IMR-90 (cell line): ENCODE data around the gene CETP. TPM values are rescaled to one million over a fixed set of nuclear protein-coding genes. Genes with fewer than 3 reads are reported as not detected.

Experiments
- ATAC-seq: fragments of 200-7000 bp; cut with Tn5 transposase; 2 replicates; pipeline ENCODE4 v1.9.1; 2020; ENCODE audit warnings: low read depth, mild to moderate bottlenecking, moderate library complexity
- BruUV-seq: library from RNA; stranded (reverse); fragments of 400-500 nt; replicated peaks from 2 replicates; lab custom pipeline; 2021; lab: Mats Ljungman, UMichigan
- CTCF ChIA-PET: fragments of 300-600 bp; formaldehyde crosslinking; extraction: SDS; loops from one replicate; lab custom pipeline; 2021; ENCODE audit warnings: antibody characterized with exemption; lab: Yijun Ruan, JAX
- POLR2A ChIA-PET: fragments of 300-600 bp; sonication (Branson Sonifier 250); formaldehyde crosslinking; loops from one replicate; lab custom pipeline; 2022; ENCODE audit warnings: antibody characterized with exemption; ENCODE audit not compliant: unreplicated experiment; lab: Charles Lee
- DNase-seq: peaks from one replicate; pipeline ENCODE4 v3.0.0; 2013
- H2AFZ ChIP-seq: replicated peaks from 2 replicates; pipeline ENCODE3; 2013; ENCODE audit warnings: low read length, mild to moderate bottlenecking; ENCODE audit not compliant: poor library complexity
- H2AK5ac ChIP-seq: 2 replicates; pipeline ENCODE4 v1.6.1; 2013; ENCODE audit warnings: low read depth, low read length, inconsistent platforms
- H2AK9ac ChIP-seq: replicated peaks from 2 replicates; pipeline ENCODE3; 2013; ENCODE audit warnings: mild to moderate bottlenecking, low read depth, low read length, moderate library complexity; ENCODE audit not compliant: poor library complexity
- H2BK120ac ChIP-seq: 2 replicates; pipeline ENCODE4 v1.6.1; 2013; ENCODE audit warnings: low read depth, low read length, inconsistent platforms
- H2BK15ac ChIP-seq: 3 replicates; pipeline ENCODE4 v1.6.1; 2013; ENCODE audit warnings: low read depth, low read length, inconsistent platforms
- H2BK20ac ChIP-seq: 2 replicates; pipeline ENCODE4 v1.6.1; 2013; ENCODE audit warnings: low read depth, mild to moderate bottlenecking, inconsistent platforms, low read length, moderate library complexity
- H2BK5ac ChIP-seq: 2 replicates; pipeline ENCODE4 v1.6.1; 2013; ENCODE audit warnings: mild to moderate bottlenecking, low read depth, low read length, inconsistent platforms; ENCODE audit not compliant: poor library complexity, severe bottlenecking
- H3K14ac ChIP-seq: replicated peaks from 2 replicates; pipeline ENCODE4 v1.6.1; 2013; ENCODE audit warnings: low read depth, low read length, inconsistent platforms
- H3K18ac ChIP-seq: 2 replicates; pipeline ENCODE4 v1.6.1; 2013; ENCODE audit warnings: low read depth, low read length, control low read depth
- H3K23ac ChIP-seq: 2 replicates; pipeline ENCODE4 v1.6.1; 2013; ENCODE audit warnings: low read depth, low read length, inconsistent platforms
- H3K27ac ChIP-seq: 2 replicates; pipeline ENCODE4 v1.5.1; 2013; ENCODE audit warnings: mild to moderate bottlenecking, control low read depth, low read length; ENCODE audit not compliant: insufficient read depth
- H3K27me3 ChIP-seq: 2 replicates; pipeline ENCODE4 v1.6.1; 2013; ENCODE audit warnings: low read length; ENCODE audit not compliant: control insufficient read depth, insufficient read depth
- H3K36me3 ChIP-seq: 2 replicates; pipeline ENCODE4 v1.6.1; 2013; ENCODE audit warnings: low read length, mixed read lengths; ENCODE audit not compliant: control insufficient read depth, insufficient read depth
- H3K4ac ChIP-seq: 2 replicates; pipeline ENCODE4 v1.6.1; 2013; ENCODE audit warnings: low read depth, low read length, inconsistent platforms
- H3K4me1 ChIP-seq: 2 replicates; pipeline ENCODE4 v1.6.1; 2013; ENCODE audit warnings: low read length, mixed read lengths; ENCODE audit not compliant: control insufficient read depth, insufficient read depth
- H3K4me2 ChIP-seq: 2 replicates; pipeline ENCODE4 v1.6.1; 2013; ENCODE audit warnings: low read depth, mild to moderate bottlenecking, control low read depth, low read length, moderate library complexity
- H3K4me3 ChIP-seq: 2 replicates; pipeline ENCODE4 v1.5.1; 2013; ENCODE audit warnings: low read depth, mild to moderate bottlenecking, control low read depth, low read length, moderate library complexity; ENCODE audit not compliant: insufficient read depth
- H3K56ac ChIP-seq: 2 replicates; pipeline ENCODE4 v1.6.1; 2013; ENCODE audit warnings: low read length, inconsistent platforms; ENCODE audit not compliant: insufficient read depth; ENCODE audit errors: extremely low read depth
- H3K79me1 ChIP-seq, 2 experiments: 2 replicates each; pipeline ENCODE4 v1.6.1; 2013; ENCODE audit warnings: low read length in 2 of 2, inconsistent platforms in 1 of 2, low read depth in 1 of 2
- H3K9ac ChIP-seq: 2 replicates; pipeline ENCODE4 v1.6.1; 2013; ENCODE audit warnings: low read depth, low read length, control low read depth
- H3K9me1 ChIP-seq: 2 replicates; pipeline ENCODE4 v1.6.1; 2013; ENCODE audit warnings: low read length, inconsistent platforms; ENCODE audit not compliant: insufficient read depth
- H3K9me3 ChIP-seq: 2 replicates; pipeline ENCODE4 v1.6.1; 2013; ENCODE audit warnings: low read length; ENCODE audit not compliant: control insufficient read depth, insufficient read depth
- H4K20me1 ChIP-seq: 2 replicates; pipeline ENCODE4 v1.6.1; 2013; ENCODE audit warnings: low read length, inconsistent platforms; ENCODE audit not compliant: insufficient read depth
- H4K5ac ChIP-seq: 2 replicates; pipeline ENCODE4 v1.6.1; 2013; ENCODE audit warnings: mild to moderate bottlenecking, low read depth, low read length, control low read depth
- H4K8ac ChIP-seq, 2 experiments: 2 replicates each; pipeline ENCODE4 v1.6.1; 2013; ENCODE audit warnings: low read depth in 2 of 2, low read length in 2 of 2, control low read depth in 1 of 2, inconsistent platforms in 1 of 2
- H4K91ac ChIP-seq: 2 replicates; pipeline ENCODE4 v1.6.1; 2013; ENCODE audit warnings: low read depth, low read length, inconsistent platforms; ENCODE audit not compliant: insufficient read depth
- BHLHE40 ChIP-seq: fragments of 150-350 bp; IDR thresholded peaks from 2 replicates; pipeline ENCODE4 v1.6.1; 2016; ENCODE audit warnings: mild to moderate bottlenecking, low read depth, low read length
- CEBPB ChIP-seq: IDR thresholded peaks from 2 replicates; pipeline ENCODE4 v1.6.1; 2012; ENCODE audit warnings: low read depth, low read length, improper control_type of control experiment
- CHD1 ChIP-seq: IDR thresholded peaks from 2 replicates; pipeline ENCODE4 v1.6.1; 2012; ENCODE audit warnings: low read depth, low read length, improper control_type of control experiment
- FOS ChIP-seq: fragments of 150-350 bp; IDR thresholded peaks from 2 replicates; pipeline ENCODE4 v1.6.1; 2016; ENCODE audit warnings: low read depth, low read length
- MAFK ChIP-seq: IDR thresholded peaks from 2 replicates; pipeline ENCODE4 v1.6.1; 2012; ENCODE audit warnings: low read depth, low read length, improper control_type of control experiment
- MAZ ChIP-seq: IDR thresholded peaks from 2 replicates; pipeline ENCODE4 v1.6.1; 2012; ENCODE audit warnings: low read depth, mild to moderate bottlenecking, low read length, improper control_type of control experiment, moderate library complexity, borderline replicate concordance
- MXI1 ChIP-seq: IDR thresholded peaks from 2 replicates; pipeline ENCODE4 v1.6.1; 2012; ENCODE audit warnings: low read depth, mild to moderate bottlenecking, low read length, moderate library complexity, borderline replicate concordance
- NFE2L2 ChIP-seq: fragments of 150-350 bp; IDR thresholded peaks from 2 replicates; pipeline ENCODE4 v1.6.1; 2016; ENCODE audit warnings: low read depth, mild to moderate bottlenecking, low read length
- POLR2A ChIP-seq: IDR thresholded peaks from 2 replicates; pipeline ENCODE4 v1.6.1; 2012; ENCODE audit warnings: mild to moderate bottlenecking, low read depth, low read length
- RAD21 ChIP-seq: IDR thresholded peaks from 2 replicates; pipeline ENCODE4 v1.6.1; 2012; ENCODE audit warnings: low read length, improper control_type of control experiment
- RCOR1 ChIP-seq: IDR thresholded peaks from 2 replicates; pipeline ENCODE4 v1.6.1; 2012; ENCODE audit warnings: mild to moderate bottlenecking, low read length, improper control_type of control experiment; ENCODE audit not compliant: insufficient replicate concordance
- RFX5 ChIP-seq: IDR thresholded peaks from 2 replicates; pipeline ENCODE4 v1.8.0; 2012; ENCODE audit warnings: low read depth, mild to moderate bottlenecking, low read length, moderate library complexity
- SMC3 ChIP-seq: fragments of 150-350 bp; IDR thresholded peaks from 2 replicates; pipeline ENCODE4 v1.6.1; 2016; ENCODE audit warnings: low read depth, mild to moderate bottlenecking, antibody characterized with exemption, low read length, moderate library complexity
- WGBS, 2 experiments: methylation state at CpG; one replicate each; pipeline versions ENCODE4 v1.1.5 to v1.1.7; 2013; ENCODE audit warnings: missing lambda C conversion rate in 2 of 2; ENCODE audit not compliant: insufficient read length in 1 of 2; ENCODE audit errors: extremely low coverage in 2 of 2; 5-methylcytosine and 5-hydroxymethylcytosine counted together
- dilution Hi-C: fragments of 300-500 bp; cut with HindIII; formaldehyde crosslinking; loops from one replicate; pipeline ENCODE4 v1.14.3; 2018; ENCODE audit warnings: low sequenced_read_pairs; ENCODE audit not compliant: unreplicated experiment
- in situ Hi-C: fragments of 300-500 bp; cut with MboI; formaldehyde crosslinking; loops from 3 replicates; pipeline ENCODE4 v1.14.3; 2019; ENCODE audit warnings: low sequenced_read_pairs, inconsistent platforms, mixed read lengths
- intact Hi-C: fragments of 100-400 bp; cut with micrococcal nuclease; formaldehyde crosslinking; loops from 2 replicates; pipeline ENCODE4 v1.10.0; 2022
- polyA plus RNA-seq, 3 experiments: library from polyadenylated mRNA; depleted of rRNA; stranded (reverse); fragments of >200 nt; gene quantifications; 2 replicates each; pipeline ENCODE4 v1.2.3, GENCODE V29; 2012; ENCODE audit warnings: low replicate concordance in 1 of 3
- total RNA-seq: library from RNA; depleted of rRNA; stranded (reverse); fragments of >200 nt; gene quantifications from 2 replicates; pipeline ENCODE4 v1.2.3, GENCODE V29; 2012
- TF ChIP-seq, protein P1 (sequence below): fragments of 150-350 bp; IDR thresholded peaks from 2 replicates; pipeline ENCODE4 v1.6.1; 2016; ENCODE audit warnings: low read depth, mild to moderate bottlenecking, low read length, moderate library complexity, borderline replicate concordance
- TF ChIP-seq, protein P2 (sequence below): conservative IDR thresholded peaks from 2 replicates; pipeline ENCODE4 v1.5.1; 2012; ENCODE audit warnings: mild to moderate bottlenecking, low read depth, low read length, improper control_type of control experiment

CETP gene
- total and polyA plus RNA-seq, 2 of the 4 experiments (the other 2 are of a cell fraction): not detected

DNA sequence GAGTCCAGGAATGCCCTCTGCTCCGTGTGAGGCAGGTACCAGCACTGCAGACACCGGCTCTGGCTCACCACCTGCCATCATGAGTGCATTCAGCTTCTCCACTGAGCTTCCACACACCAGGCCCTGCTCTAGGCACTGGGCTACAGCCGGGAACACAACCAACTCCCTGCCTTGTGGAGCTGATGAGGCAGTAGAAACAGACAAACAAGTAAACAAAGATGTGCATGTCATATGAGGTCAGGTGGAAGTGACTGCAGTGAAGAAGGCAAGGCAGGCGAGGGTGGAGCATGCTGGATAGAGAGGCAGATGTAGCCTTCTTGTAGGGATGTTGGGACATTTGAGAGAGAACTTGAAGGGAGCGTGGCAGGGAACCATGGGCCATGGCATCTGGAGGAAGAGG is 32.6 kb downstream of the CETP start:
- Histone ChIP-seq H3K27me3 (no peaks in the 10 kb centered on the region), H3K4ac (0 out of 2 replicates have a peak overlapping the region, but pooled peaks have one; percentile 8), H2AK9ac (no peak overlapping the region), H3K9ac (no peak overlapping the region), H3K79me1 (peaks cover 35 to 82% of the 10 kb centered on the region in 2 experiments), H4K5ac (no peak overlapping the region), H2BK20ac (no peak overlapping the region), H3K56ac (no peak overlapping the region), H3K4me2 (no peak overlapping the region), H3K36me3 (no peaks in the 10 kb centered on the region; the same call in 1 of the 2 replicates), H4K91ac (no peak overlapping the region), H2BK120ac (no peak overlapping the region), H3K18ac (no peak overlapping the region), H2AK5ac (peak overlapping the region; percentile 61), H2BK15ac (no peak overlapping the region), H4K8ac (no peak overlapping the region), H3K4me1 (peaks cover 14% of the 10 kb centered on the region), H3K23ac (peak overlapping the region; percentile 17; the same call in 1 of the 2 replicates), H2BK5ac (no peak overlapping the region), H3K4me3 (no peak overlapping the region), H3K9me3 (no peaks in the 10 kb centered on the region), H3K9me1 (peaks cover 15% of the 10 kb centered on the region), H3K14ac (peak overlapping the region; percentile 17; the same call in 1 of the 2 replicates), H2AFZ (no peak overlapping the region), H4K20me1 (no peaks in the 10 kb centered on the region), H3K27ac (no peak overlapping the region)
- ATAC-seq: no peak
- 83% methylated on average over 1 of the region's 5 CpGs; no CpG with 5 or more reads in 1 of the 2 experiments for WGBS, 2 experiments
- dilution Hi-C loops: no loop called here
- CTCF ChIA-PET: no interaction called here
- BruUV-seq: no TSS peak
- in situ Hi-C loops: no loop called here
- DNase-seq: no peak
- intact Hi-C loops: no loop called here
- POLR2A ChIA-PET: no interaction called here
- TF ChIP-seq FOS (no peak), BHLHE40 (no peak), POLR2A (no peak), MXI1 (no peak), NFE2L2 (no peak), RCOR1 (no peak), CEBPB (no peak), RFX5 (no peak), MAZ (no peak), SMC3 (no peak), RAD21 (no peak), MAFK (no peak), CHD1 (no peak)
- TF ChIP-seq, protein P1, sequence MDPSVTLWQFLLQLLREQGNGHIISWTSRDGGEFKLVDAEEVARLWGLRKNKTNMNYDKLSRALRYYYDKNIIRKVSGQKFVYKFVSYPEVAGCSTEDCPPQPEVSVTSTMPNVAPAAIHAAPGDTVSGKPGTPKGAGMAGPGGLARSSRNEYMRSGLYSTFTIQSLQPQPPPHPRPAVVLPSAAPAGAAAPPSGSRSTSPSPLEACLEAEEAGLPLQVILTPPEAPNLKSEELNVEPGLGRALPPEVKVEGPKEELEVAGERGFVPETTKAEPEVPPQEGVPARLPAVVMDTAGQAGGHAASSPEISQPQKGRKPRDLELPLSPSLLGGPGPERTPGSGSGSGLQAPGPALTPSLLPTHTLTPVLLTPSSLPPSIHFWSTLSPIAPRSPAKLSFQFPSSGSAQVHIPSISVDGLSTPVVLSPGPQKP: no peak
- TF ChIP-seq, protein P2, sequence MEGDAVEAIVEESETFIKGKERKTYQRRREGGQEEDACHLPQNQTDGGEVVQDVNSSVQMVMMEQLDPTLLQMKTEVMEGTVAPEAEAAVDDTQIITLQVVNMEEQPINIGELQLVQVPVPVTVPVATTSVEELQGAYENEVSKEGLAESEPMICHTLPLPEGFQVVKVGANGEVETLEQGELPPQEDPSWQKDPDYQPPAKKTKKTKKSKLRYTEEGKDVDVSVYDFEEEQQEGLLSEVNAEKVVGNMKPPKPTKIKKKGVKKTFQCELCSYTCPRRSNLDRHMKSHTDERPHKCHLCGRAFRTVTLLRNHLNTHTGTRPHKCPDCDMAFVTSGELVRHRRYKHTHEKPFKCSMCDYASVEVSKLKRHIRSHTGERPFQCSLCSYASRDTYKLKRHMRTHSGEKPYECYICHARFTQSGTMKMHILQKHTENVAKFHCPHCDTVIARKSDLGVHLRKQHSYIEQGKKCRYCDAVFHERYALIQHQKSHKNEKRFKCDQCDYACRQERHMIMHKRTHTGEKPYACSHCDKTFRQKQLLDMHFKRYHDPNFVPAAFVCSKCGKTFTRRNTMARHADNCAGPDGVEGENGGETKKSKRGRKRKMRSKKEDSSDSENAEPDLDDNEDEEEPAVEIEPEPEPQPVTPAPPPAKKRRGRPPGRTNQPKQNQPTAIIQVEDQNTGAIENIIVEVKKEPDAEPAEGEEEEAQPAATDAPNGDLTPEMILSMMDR: no peak
